ENCODE results near the gene CDK4.
"Not testable (repeated sequence)": the region's sequence is repeated elsewhere in the genome, so short reads cannot be mapped to it uniquely, and the experiment has no call there.

The CDK4 gene

DNA sequence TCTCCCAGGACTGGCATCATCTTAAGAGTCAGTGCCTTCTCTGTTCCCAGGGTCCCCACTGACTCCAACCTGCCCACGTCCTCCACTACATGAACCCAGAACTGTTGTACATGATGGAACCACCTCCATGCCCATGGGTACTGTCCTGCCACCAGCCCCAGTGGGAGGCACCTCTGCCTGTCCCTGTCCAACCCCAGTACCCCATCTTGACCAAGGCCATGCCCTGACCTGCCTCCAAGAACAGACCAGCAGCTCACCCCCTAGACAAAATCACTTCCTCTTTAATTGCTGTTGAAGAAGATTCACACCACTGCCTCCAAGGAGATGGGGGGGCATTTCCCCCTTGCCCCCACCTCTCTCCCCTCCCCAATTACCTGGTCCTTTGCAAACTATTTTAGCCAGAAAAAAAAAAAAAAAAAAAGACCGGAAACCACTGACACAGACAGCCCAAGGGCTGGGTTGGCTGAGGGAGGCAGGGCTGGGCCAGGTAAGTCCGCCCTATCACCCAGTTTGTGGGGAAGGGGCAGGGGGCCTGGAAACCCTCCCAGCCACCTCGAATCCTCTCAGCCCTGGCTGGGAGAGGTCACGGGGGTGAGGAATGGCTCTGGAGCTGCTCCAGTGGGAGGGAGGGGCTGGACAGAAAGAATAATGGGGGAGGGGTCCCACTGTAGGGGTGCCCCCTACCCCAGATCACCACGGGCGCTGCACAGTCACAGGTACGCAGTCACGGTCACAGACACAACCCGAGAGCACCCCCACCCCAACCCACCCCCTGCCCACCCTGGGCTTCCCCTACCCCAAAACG lies 27.0 kb downstream of the CDK4 start:
- DNase-seq (ENCODE audit: low read depth) = no peak

- no peak for DNase-seq (ENCODE audit: low read depth)
These were observed 27.8 kb downstream of the CDK4 start for GRCh38 chr12:57724003-57724935.

DNA sequence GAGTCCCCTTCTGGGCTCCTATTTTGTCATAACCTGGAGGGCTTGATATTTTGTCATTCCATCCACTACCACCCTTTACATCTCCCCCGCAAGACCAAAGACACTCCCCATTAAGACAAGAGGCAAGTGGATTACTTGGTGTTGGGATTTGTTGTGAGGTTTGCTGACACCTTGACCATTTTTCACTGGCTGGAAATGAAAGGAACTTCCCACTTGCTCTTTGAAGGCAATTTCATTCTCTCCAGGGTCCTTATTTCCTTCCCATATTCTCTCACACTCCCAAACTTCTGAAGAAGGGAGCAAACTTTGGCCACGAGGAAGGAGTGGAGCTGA lies 28.5 kb downstream of the CDK4 start:
- DNase-seq (ENCODE audit: low read depth) = no peak

DNA sequence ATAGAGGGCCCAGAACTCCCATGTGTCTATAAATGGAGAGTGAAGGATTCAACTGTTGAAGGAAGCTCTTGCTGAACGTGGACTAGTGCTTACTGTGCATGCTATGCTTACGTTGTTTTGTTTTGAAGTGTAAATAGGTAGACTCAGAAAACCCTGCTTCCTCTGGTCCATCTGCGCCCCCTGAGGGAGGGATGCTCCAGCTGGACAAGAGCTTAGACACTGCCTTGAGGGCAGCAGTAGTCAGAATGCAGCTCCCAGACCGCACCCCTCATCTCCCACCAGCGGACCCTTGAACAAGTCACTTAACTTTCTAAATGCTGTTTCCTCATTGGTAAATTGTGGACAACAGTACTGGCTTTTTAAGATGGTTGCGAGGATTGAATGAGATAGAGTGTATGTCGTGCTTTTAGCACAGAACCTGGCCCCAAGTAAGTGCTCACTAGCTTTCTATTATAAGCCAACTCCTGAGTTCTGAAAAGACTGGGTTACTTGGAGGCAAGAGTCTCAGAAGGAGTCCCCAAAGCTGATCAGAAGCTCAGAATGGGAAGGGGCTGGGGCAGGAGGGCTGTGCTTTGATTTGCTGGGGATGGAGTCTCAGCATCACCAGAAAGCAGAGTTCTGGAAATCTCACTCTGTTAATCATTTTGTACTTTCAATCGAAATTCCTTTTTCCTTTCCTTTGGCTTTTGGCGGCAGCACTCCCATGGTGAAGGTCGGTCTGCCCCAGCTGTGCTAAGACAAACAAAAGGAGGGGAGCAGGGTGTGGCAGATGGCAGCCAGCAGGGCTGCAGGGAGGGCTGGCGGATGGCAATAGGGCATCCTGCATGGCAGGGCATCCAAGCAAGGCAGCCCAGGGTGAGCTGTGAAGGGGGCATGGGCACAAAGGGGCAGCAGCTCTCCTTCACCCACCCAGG lies 29.1 kb downstream of the CDK4 start:
- DNase-seq (ENCODE audit: low read depth) = no peak

GRCh38 chr12:57721846-57722608 lies 30.1 kb downstream of the CDK4 start:
- DNase-seq (ENCODE audit: low read depth) = not testable (repeated sequence)

GRCh38 chr12:57720606-57721595 lies 31.2 kb downstream of the CDK4 start:
- DNase-seq (ENCODE audit: low read depth) = no peak

- no peak for DNase-seq (ENCODE audit: low read depth)
These were observed 32.1 kb downstream of the CDK4 start for GRCh38 chr12:57719777-57720605.

DNA sequence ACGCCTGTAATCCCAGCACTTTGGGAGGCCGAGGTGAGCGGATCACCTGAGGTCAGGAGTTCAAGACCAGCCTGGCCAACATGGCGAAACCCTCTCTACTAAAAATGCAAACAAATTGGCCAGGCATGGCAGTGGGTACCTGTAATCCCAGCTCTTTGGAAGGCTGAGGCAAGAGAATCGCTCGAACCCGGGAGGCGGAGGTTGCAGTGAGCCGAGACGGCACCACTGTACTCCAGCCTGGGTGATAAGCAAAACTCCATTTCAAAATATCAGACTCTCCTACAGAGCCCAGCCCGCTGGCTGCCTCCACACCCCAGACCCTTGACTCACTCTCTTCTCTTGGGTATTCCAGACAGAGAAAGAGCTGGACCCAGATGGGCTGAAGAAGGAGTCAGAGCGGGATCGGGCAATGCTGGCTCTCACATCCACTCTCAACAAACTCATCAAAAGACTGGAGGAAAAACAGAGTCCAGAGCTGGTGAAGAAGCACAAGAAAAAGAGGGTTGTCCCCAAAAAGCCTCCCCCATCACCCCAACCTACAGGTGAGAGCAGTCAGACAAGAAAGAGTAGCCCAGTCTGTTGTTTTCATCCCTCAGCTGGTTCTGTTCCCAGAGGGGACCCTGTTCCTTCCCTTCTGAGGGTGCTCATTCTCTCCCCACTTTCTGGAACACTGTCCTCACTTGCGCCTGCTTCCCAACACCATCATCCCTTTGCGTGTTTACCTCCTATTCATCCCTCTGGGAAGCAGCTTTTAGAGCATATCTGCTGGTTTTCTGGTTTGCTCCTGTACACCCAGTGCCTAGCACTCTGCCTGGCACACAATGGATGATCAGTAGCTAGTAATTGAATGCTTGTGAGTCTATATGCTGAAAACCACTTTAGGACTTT lies 33.2 kb downstream of the CDK4 start:
- DNase-seq (ENCODE audit: low read depth) = no peak

- DNase-seq (ENCODE audit: low read depth) = no peak
These were observed 34.1 kb downstream of the CDK4 start for GRCh38 chr12:57717846-57718640.

DNA sequence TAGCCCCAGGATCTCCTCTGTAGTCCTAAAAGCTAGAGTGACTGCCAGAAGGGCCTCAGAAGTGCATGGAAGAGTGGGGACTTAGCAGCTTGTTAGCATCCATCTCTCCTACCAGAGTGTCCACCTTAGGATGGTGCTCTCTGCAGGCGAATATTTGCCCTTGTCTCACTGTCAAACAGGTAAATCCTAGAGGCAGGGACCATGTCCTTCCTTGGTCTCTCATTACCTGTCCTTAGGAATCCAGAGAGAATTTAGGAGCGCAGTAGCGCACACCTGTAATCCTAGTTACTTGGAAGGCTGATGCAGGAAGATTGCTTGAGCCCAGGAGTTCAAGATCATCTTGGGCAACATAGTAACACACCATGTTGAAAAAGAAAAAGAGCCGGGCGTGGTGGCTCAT lies 35.0 kb downstream of the CDK4 start:
- no peak for DNase-seq (ENCODE audit: low read depth)

DNA sequence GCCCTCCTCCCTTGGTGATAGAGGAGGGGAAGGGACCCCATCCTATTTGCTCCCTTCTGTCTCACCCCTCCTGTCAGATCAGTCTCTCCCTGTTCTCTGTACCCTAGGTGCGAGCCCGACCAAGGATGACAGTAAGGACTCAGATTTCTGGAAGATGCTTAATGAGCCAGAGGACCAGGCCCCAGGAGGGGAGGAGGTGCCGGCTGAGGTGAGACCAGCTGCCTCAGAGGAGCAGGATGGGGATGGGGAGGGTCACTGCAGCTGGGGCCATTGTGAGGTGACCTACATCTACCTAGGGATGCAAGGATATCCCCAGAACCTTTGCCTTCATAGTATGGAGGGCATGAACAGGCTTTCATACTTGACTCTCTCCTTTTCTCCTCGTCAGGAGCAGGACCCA lies 35.8 kb downstream of the CDK4 start:
- no peak for DNase-seq (ENCODE audit: low read depth)

DNA sequence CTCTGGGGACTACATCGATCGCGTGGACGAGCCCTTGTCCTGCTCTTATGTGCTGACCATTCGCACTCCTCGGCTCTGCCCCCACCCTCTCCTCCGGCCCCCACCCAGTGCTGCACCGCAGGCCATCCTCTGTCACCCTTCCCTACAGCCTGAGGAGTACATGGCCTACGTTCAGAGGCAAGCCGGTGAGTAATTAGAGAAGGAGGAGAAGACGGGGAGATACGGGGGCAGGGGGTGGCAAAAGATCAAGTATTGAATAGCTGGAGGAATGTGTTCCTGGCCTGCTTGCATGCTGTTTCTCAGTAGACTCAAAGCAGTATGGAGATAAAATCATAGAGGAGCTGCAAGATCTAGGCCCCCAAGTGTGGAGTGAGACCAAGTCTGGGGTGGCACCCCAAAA lies 36.3 kb downstream of the CDK4 start:
- DNase-seq (ENCODE audit: low read depth) = no peak

DNA sequence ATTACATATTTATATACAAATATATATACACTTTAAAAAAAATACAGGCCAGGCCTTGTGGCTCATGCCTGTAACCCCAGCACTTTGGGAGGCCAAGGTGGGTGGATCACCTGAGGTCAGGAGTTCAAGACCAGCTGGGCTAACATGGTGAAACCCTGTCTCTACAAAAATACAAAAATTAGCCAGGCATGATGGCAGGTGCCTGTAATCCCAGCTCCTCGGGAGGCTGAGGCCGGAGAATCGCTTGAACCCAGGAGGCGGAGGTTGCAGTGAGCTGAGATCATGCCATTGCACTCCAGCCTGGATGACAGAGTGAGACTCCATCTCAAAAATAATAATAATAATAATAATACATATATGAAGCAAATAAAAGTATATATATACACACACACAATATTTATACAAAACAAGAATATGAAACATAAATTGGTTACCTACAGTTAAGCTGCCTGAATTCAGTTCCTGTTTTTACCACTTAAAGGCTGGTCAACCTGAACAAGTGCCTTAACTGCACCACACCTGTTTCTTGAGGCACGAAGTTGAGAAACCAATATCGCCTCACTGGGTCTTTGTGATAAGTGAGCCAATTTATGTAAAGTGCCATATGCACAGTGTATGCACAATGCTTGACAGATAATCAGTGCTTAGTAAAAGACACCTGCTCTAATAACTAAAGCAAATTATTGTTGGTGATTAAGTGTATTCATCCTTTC lies 36.9 kb downstream of the CDK4 start:
- DNase-seq (ENCODE audit: low read depth) = not testable (repeated sequence)

DNA sequence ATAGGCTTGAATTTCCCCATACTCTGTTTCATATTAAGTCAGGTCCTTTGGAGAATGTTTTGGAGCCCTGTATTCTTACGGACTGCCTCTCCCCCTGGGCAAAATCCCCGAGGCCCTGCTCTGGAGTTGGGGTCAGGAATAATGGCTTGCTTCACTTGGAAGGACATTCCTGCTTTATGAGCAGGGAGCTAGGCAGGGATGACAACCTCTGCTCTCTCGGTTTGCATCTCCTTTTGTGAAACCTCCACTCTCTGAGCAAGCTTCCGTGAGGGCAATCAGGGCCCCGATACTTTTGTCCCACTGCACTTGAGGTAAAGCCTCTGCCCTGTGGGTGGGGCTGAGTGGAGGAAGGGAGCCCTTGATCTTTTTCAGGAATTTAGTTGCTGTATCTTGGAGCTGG lies 38.9 kb downstream of the CDK4 start:
- DNase-seq (ENCODE audit: low read depth) = no peak

DNA sequence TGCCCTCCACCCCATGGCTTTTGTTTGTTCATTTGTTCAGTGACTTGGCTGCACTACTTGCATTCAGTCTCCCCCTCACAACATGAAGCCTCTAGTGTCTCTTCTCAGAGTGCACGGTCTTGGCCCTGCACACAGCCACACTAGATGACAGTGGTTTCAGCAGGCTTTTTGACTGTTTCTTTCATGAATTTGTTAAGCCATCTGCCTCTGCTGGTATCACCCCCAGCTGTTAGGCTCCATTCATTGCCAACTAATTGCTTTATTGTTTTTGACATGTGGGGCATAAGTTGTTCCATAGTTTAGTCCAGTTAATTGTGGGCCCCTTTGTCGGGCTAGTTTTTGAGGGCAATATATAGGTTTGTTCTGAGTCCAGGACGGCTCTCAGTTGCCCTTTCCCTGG lies 39.4 kb downstream of the CDK4 start:
- no peak for DNase-seq (ENCODE audit: low read depth)

GRCh38 chr12:57708296-57708695 lies 43.8 kb downstream of the CDK4 start:
- DNase-seq (ENCODE audit: low read depth) = no peak

GRCh38 chr12:57707250-57707649 lies 44.9 kb downstream of the CDK4 start:
- no peak for DNase-seq (ENCODE audit: low read depth)

All from activated T-cell treated with anti-CD3 and anti-CD28 coated beads for 24 hours (primary cell).